GM04504 (cell line): Measurements from ENCODE around the gene XCL1.
"Not testable (repeated sequence)": the region's sequence is repeated elsewhere in the genome, so short reads cannot be mapped to it uniquely, and the experiment has no call there.

Experiments
- DNase-seq: peaks from one replicate; pipeline ENCODE4 v3.0.0-alpha.2; 2012; ENCODE audit warnings: low read depth

XCL1 gene, protein sequence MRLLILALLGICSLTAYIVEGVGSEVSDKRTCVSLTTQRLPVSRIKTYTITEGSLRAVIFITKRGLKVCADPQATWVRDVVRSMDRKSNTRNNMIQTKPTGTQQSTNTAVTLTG

DNA sequence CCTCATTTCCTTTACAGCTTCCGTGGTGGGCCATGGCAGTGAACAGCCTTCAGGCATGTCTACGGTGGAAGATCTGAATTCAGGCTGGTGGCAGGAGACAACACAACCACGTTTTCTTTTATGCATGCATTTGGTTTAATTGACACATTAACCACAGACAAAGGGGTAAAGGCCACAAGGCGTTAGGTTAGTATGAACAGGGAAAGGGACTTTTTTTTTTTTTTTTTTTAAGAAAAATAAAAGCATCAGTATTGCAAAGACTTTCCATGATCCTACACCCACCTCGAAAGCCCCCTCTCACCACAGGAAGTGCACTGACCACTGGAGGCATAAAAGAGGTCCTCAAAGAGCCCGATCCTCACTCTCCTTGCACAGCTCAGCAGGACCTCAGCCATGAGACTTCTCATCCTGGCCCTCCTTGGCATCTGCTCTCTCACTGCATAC lies at the start of gene XCL1:
Gene XCL1 (plus strand): TSS at position 361 of the 444 bp plus-strand sequence. CDS start 33 bp downstream, at position 394.
- not testable (repeated sequence) for DNase-seq

DNA sequence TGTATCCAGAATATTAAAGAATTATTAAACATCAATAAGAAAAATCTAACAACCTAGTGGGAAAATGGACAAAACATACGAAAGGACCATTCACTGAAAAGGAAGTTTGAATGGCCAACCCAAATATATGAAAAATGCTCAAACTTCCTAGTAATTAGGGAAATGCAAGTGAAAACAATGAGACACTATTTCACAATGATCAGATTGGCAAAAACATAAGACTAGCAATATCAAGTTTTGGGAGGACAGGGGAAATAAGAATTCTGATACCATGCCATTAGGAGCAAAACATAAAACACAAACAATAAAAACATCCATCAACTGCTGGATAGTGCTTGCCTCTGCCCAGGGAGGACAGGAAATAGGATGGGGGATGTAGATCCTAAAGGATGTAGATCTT lies 46.9 kb upstream of the XCL1 start:
- no peak for DNase-seq

GRCh38 chr1:168531615-168532345 lies 44.6 kb upstream of the XCL1 start:
- DNase-seq: no peak

- no peak for DNase-seq
These were observed 40.9 kb upstream of the XCL1 start for GRCh38 chr1:168535536-168535935.

GRCh38 chr1:168540798-168541197 lies 35.6 kb upstream of the XCL1 start:
- DNase-seq: not testable (repeated sequence)

- not testable (repeated sequence) for DNase-seq
These were observed 33.4 kb upstream of the XCL1 start for GRCh38 chr1:168542978-168543377.

GRCh38 chr1:168543840-168544498 lies 32.4 kb upstream of the XCL1 start, which contains the start of gene XCL2:
Gene XCL2, minus strand, starts transcription at chr1:168543997. Its CDS starts 33 bp downstream, at chr1:168543964.
- not testable (repeated sequence) for DNase-seq

DNA sequence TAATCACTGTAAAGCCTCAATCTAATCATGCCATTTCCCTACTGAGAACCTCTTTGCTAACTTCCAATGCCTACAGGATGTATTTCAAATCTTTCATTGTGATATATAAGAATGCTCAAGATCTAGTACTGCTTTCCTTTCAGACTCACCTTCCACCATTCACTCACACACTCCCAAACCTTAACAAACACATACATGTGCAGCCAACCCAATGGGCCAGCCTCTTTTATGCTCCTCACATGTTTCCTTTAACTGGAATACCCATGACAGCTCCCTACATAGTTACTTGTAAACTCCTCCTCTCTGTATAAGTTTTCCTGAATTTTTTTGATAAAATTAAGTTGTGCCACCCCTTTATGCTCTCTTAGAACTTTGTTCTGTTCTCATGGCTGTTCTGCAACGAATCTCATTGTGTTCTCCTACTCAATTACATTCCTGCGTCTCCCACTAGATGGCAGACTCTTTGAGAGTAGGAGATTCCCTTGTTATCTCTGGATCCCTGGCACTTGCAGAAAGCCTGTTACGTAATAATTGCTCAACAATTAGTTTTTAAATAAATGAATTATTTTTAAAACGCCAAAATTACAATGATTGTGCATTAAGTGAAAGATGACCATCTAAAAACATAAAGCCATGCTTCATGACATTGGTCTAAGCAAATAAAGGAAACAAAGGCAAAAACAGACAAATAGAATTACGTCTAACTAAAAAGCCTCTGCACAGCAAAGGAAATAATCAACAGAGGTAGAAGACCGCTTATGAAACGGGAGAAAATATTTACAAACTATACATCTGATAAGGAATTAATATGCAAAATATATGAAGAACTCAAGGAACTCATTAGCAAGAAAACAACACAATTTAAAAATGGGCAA lies 30.5 kb upstream of the XCL1 start:
- not testable (repeated sequence) for DNase-seq

DNA sequence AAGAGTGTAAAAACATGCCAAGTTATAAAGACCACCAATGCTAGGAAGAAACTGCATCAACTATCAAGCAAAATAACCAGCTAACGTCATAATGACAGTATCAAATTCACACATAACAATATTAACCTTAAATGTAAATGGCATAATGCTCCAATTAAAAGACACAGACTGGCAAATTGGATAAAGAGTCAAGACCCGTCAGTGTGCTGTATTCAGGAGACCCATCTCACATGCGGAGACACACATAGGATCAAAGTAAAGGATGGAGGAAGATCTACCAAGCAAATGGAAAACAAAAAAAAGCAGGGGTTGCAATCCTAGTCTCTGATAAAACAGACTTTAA lies 29.9 kb upstream of the XCL1 start:
- DNase-seq: not testable (repeated sequence)

DNA sequence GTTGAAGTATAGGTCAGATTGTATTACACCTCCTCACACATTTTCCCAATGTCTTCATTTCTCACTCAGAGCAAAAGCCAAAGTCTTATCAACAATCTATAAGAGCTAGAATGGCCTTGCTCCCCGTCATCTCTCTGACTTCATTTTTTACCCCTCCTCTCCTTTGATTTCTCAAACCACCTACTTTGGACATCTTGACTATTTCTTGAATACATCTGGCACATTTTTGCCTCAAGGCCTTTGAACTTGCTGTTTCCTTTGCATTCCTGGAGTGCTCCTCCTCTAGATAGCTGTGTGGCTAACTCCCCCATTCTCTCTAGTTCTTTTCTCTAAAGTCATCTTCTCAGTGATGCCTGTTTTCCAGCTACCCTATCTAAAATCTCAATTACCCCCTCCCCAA lies 25.4 kb upstream of the XCL1 start:
- no peak for DNase-seq

DNA sequence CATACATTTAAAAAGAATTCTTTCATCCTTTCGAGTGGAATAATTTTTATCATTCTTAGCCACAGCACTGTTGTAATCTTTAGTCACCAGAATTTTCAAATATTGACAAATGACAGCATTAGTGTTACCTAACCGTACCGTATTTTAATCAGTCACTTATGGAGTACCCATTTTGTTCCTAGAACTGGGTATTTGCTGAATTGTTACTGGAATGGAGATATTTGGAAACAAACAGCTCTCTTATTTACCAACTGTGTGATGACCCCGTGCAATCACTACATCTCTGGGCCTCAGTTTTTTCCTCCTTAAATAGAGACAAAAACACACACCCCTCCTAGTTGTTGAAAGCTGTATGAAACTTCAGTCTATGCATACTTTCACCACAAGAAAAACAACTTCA lies 24.7 kb upstream of the XCL1 start:
- DNase-seq: no peak

DNA sequence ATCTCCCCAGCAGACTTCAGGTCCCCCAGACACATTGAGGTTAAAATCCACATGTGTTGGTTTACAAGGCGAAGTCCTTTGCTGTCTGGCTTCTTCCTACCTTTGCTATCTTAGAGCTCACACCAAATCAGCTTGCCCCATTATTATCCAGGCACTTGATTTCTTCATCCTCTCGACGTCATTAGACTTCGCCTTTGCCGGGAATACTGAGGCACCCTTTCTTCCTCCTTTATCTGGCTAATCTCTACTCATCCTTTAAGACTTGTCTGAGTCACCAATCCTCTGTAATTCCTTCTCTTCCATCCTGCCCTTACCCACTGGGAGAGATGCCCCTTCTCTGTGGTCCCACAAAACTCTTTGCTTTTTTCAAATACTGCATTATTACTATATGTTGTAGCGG lies 23.4 kb upstream of the XCL1 start:
- DNase-seq: no peak

DNA sequence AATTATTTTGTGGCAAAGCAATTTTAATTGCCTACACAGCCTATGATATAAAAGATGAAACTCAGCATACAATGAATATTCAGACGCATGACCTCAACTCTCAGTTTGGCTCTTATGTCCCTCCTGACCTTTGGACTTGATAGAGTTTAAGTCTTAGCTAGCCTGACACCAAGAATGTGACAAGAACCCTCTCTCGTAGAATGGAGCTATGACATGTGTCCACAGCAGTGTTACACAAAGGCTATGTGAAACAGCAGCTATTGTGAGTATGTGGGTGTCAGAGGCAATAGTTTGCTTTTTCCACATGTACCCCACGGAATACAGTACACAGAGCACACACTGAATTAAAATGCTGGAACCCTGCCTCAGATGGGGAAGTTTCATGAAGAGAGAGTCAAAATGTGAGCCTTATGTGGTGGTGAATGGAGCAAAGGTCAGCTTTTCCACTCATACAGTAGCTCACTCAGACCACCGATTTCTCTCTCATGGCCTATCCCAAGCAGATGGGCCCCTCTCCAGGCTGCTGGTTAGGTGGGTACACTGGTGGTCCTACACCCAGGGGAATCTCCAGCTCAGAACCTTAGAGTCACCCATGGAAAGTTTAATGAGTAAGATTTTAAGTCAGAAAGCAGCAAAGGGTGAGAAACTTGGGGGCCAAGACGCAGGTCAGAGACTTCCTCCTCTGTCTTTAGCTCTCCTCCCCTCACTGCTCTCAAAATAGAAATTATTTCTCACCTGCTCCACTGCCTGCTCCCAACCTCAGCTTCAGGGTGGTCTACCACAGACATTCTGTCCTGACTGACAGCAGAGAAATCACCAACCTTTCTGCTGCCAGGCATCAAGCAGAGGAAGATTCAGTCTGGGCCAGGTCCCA lies 22.5 kb upstream of the XCL1 start:
- no peak for DNase-seq

DNA sequence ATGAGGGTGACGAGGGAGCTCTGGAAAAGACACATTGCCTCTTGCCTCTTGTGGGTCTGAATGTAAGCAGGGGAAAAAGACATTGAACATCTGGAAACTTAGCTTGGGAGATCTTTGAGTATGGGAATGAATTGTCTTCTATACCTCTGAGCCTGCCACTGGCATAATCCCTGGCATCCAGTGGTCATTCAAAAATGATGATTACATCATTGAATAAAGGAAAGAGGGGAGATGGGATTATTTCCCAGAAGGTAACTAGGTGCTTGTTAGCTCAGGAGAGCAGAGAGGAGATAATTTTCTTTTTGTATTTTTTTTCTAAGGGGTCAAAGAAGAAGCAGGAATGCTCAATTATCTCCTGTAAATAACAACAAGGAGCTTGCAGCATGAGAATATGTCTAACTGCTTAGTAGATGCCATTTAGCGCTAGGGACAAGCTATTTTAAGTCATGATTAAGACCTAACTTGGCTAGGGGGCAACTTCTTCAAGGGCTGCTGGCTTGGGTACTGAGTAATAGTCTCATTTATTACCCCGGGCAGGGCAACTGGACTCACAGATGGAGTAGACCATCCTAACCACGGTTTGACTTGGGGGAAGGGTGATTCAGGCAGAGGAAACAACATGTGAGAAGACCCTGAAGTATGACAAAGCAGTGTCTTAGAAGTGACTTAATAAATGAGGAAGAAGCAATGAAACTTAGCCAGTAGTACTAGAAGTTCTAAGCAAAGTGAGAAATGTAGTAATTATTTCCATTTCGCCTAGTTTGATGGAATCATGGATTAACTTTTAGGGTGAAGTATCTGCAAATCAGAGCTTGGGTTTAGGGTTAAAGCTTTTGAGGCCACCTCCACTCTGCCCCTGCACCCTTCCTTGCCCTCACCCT lies 21.6 kb upstream of the XCL1 start:
- DNase-seq: no peak

GRCh38 chr1:168555508-168556046 lies 20.8 kb upstream of the XCL1 start:
- no peak for DNase-seq

- no peak for DNase-seq
These were observed 19.8 kb upstream of the XCL1 start for GRCh38 chr1:168556647-168557046.

DNA sequence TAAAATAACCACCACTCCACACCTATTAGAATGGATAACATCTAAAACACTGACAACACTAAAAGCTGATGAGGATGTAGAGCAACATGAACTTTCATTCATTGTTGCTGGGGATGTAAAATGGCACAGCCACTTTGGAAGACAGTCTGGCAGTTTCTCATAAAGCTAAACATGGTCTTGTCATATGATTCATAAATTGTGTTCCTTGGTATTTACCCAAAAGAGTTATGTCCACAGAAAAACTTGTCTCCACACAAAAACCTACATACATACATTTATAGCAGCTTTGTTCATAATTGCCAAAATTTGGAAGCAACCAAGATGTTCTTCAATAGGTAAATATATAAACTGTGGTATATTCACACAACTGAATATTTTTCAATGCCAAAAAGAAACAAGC lies 16.0 kb upstream of the XCL1 start:
- DNase-seq: no peak

DNA sequence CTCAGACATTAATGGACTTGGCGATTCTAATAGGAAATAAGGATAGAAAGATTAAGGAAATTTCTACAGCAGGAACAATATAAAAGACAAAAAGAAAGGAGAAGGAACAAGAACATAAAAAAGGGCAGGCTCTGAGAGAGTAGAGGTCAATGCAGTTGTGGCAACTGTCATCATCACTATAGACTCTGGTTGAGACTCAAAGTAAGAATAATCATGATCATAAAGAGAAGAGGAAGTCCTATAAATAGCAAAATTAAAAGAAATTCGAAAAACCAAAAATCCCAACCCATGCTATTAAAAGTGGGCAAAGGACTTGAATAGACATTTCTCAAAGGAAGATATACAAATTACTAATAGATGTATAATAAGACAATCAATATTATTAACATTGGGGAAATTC lies 14.4 kb upstream of the XCL1 start:
- DNase-seq: no peak

DNA sequence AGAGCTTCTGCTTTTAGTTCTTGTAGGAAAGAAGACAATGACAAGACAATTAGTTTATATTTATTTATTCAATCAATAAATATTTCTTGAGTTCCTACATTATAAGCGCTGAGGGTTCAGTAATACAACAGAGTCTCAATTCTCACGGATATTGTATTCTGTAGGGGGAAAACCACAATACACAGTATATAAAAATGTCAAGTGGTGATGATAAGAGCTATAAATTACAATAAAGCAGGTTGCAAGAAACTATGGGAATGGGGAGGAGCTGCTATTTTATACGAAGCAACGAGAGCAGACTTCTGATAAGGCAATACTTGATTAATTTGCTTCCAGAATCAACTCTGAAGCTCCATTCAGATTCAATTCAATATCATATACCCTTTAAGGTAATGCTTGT lies 10.6 kb upstream of the XCL1 start:
- DNase-seq: no peak

DNA sequence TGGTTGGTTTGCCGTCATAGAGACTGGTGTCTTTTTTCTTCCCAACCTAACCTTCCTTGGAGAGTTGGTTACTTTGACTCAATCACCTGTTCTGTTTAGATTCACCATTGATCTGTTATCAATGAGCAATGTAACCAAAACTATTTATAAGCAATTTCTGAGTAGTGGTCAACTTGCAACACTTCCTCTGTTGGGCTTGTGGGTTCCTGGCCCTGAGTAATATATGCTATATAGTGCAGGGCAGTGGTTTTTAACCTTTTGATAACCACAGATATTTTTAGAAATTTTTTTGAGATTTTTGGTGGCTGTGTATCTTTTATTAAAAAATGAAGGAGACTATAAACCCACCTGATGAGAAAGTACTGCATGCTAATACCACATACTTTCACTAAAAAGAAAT lies 9.4 kb upstream of the XCL1 start:
- DNase-seq: no peak
